Common myeloid progenitor, CD34-positive (primary cell): ENCODE data around the gene TTC21A.

Experiments used
- CTCF ChIA-PET: fragments of 350-600 bp; sonication (Branson Sonifier 250); formaldehyde crosslinking; loops from one replicate; lab custom pipeline; 2021; ENCODE audit warnings: antibody characterized with exemption; lab: Charles Lee
- POLR2A ChIA-PET: fragments of 350-600 bp; sonication (Branson Sonifier 250); formaldehyde crosslinking; loops from one replicate; lab custom pipeline; 2021; ENCODE audit warnings: antibody characterized with exemption; lab: Charles Lee
- DNase-seq, 3 donors: peaks; one replicate each; pipeline versions ENCODE4 v3.0.0 to v3.0.0-alpha.2; 2013
- H3K27ac ChIP-seq, 2 experiments: 1 replicate in 1 of 2; 2 replicates in 1 of 2; pipeline ENCODE4 v1.7.0; 2013; ENCODE audit warnings: inconsistent platforms in 2 of 2, low read length in 2 of 2, mild to moderate bottlenecking in 2 of 2, low read depth in 1 of 2, moderate library complexity in 1 of 2; ENCODE audit not compliant: severe bottlenecking in 2 of 2, insufficient read depth in 1 of 2, poor library complexity in 1 of 2
- H3K27me3 ChIP-seq, 5 experiments: replicated peaks in 2 of 5; 1 replicate in 3 of 5; 2 replicates in 2 of 5; pipeline versions ENCODE4 v1.6.1 to v1.7.0; 2013; ENCODE audit warnings: low read length in 4 of 5, mild to moderate bottlenecking in 2 of 5, moderate library complexity in 2 of 5, inconsistent platforms in 1 of 5; ENCODE audit not compliant: insufficient read depth in 5 of 5, control insufficient read depth in 4 of 5
- H3K36me3 ChIP-seq, 4 experiments: 1 replicate in 2 of 4; 2 replicates in 2 of 4; pipeline versions ENCODE4 v1.6.1 to v1.7.0; 2013; ENCODE audit warnings: low read length in 3 of 4, control low read depth in 1 of 4, mild to moderate bottlenecking in 1 of 4; ENCODE audit not compliant: control insufficient read depth in 4 of 4, insufficient read depth in 4 of 4
- H3K4me1 ChIP-seq, 4 experiments: 1 replicate in 3 of 4; 2 replicates in 1 of 4; pipeline versions ENCODE4 v1.6.1 to v1.7.1; 2013; ENCODE audit warnings: low read length in 3 of 4, mild to moderate bottlenecking in 3 of 4, control low read depth in 1 of 4, inconsistent platforms in 1 of 4, moderate library complexity in 1 of 4; ENCODE audit not compliant: control insufficient read depth in 4 of 4, insufficient read depth in 4 of 4; ENCODE audit errors: control extremely low read depth in 1 of 4
- H3K4me3 ChIP-seq, 7 experiments: 1 replicate in 4 of 7; 2 replicates in 3 of 7; pipeline versions ENCODE4 v1.5.1 to v1.7.0; 2013; ENCODE audit warnings: mild to moderate bottlenecking in 7 of 7, low read length in 6 of 7, moderate library complexity in 6 of 7, inconsistent platforms in 2 of 7, low read depth in 2 of 7, control low read depth in 1 of 7; ENCODE audit not compliant: insufficient read depth in 4 of 7, control insufficient read depth in 1 of 7; ENCODE audit errors: extremely low read depth in 1 of 7
- H3K9me3 ChIP-seq, 5 experiments: 1 replicate in 4 of 5; 2 replicates in 1 of 5; pipeline versions ENCODE4 v1.6.1 to v1.7.1; 2013; ENCODE audit warnings: low read length in 4 of 5, mild to moderate bottlenecking in 2 of 5, inconsistent platforms in 1 of 5, low read depth in 1 of 5, moderate library complexity in 1 of 5; ENCODE audit not compliant: control insufficient read depth in 4 of 5, insufficient read depth in 2 of 5; ENCODE audit errors: control extremely low read depth in 1 of 5
- WGBS: methylation state at CpG from one replicate; pipeline ENCODE4 v1.1.5; 2013; ENCODE audit not compliant: insufficient coverage; 5-methylcytosine and 5-hydroxymethylcytosine counted together

The TTC21A gene

DNA sequence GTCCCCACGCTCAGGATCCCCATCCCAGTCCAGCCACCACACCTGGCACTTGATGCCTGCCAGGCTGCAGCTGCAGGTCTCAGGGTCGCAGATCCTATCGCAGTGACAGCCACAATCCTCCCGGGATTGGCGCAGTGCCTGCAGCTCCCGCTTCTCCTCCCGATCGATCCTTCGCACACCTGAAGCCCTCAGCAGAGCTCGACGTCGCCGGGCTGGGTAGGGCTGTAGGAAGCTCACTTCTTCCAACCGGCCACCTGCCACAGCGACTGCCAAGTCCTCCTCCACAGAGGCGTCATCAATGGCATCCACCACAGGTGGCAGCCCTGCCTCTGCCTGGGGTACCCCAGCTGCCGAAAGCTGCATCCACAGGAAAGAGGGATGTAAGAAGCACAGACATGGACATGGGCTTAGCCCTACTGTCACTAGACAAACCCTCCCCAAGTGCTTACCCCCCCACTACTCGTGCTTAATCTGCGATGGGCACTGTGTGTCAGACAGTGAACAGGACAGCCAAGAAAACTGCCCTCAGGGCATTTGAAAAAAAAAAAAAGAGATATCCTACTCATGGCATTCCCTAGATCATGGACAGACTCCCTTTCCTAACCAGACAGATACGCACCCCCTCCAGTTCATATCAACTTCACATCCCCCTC is 36.7 kb downstream of the TTC21A start:
- 98% methylated on average over 16 of the region's 20 CpGs for WGBS
- Histone ChIP-seq H3K27ac (no peak overlapping the region), H3K27me3 (no peaks in the 10 kb centered on the region), H3K4me1 (peaks cover 7 to 69% (median 63%) of the 10 kb centered on the region in 4 experiments), H3K36me3 (peaks cover 9 to 55% (median 49%) of the 10 kb centered on the region in 4 experiments), H3K4me3 (no peak overlapping the region), H3K9me3 (no peaks in the 10 kb centered on the region)
- ChIA-PET POLR2A (interaction anchor here (1.3 kb wide), 1 partner anchor 10 kb away, joined by 3 read pairs; no protein-coding TSS in a partner anchor), CTCF (interaction anchor here (1.2 to 5.2 kb wide), 6 partner anchors 11 to 38 kb away, joined by 3 to 54 read pairs (median 6); no protein-coding TSS in a partner anchor)
- no peak for DNase-seq

DNA sequence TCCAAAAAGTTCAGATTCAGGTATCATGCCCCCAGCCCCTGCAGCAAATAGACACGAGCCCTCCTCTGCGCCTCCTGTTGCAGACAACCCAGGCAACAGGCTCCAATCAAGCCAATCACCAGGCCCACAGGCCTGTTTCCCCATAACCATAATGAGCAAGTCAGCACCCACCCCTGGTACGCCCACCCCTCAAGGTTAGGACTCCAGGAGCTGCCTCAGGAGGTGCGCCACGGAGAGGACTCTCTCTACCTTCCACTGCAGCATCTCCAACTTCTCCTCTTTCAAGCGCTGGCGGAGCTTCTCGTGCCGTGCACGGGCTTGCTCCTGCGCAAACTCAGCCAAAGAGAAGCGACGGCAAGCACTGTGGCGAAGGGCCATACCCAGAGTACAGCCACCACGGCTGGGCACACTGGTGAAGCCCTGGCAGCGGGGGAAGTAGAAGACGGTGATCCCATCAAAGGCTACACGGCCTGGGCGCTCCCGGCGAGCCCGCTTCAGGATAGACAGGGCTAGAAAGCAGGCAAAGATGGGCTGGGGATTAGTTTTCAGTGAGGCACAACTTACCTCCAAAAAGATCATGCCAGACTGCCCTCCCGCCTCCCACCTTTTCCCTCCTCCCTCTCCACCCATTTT is 37.4 kb downstream of the TTC21A start:
- Histone ChIP-seq H3K36me3 (peaks cover 9 to 55% (median 47%) of the 10 kb centered on the region in 4 experiments), H3K4me1 (peaks cover 11 to 76% (median 69%) of the 10 kb centered on the region in 4 experiments), H3K27ac (no peak overlapping the region), H3K27me3 (no peaks in the 10 kb centered on the region), H3K9me3 (no peaks in the 10 kb centered on the region), H3K4me3 (no peak overlapping the region)
- ChIA-PET POLR2A (no interaction called here), CTCF (interaction anchor here (1.2 to 5.2 kb wide), 7 partner anchors 9 to 39 kb away, joined by 3 to 54 read pairs (median 6); no protein-coding TSS in a partner anchor)
- 98% methylated on average over 14 of the region's 23 CpGs for WGBS
- no peak for DNase-seq

DNA sequence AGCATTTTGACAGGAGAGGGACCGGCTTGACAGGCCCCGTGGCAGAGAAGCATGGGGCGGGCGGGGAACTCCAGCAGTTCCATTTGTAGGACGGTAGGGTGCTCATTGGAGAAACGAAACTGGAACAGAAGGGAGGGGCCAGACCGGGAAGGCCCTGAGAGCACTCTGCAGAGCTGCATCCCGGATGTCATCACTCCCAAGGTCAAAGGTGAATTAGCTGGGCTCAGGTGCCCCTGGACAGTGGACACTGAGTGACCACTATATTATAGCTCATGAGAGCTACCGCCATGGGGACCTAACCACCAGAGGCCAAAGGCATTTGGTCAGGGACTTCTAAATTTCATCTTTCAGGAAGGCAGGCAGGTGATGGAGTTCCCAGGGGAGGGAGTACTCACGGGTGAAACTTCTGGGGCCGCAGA is 38.6 kb downstream of the TTC21A start:
- POLR2A ChIA-PET: interaction anchor here (1.0 to 1.8 kb wide), 2 partner anchors 32 to 40 kb away, joined by 3 to 6 read pairs; no protein-coding TSS in a partner anchor
- Histone ChIP-seq H3K27me3 (no peaks in the 10 kb centered on the region), H3K4me1 (peaks cover 20 to 80% (median 73%) of the 10 kb centered on the region in 4 experiments), H3K9me3 (no peaks in the 10 kb centered on the region), H3K27ac (peak overlapping the region; percentile 95 to 96), H3K4me3 (peak overlapping the region in 4 of 7 experiments; percentile 2 to 72 (median 54)), H3K36me3 (peaks cover 9 to 51% (median 46%) of the 10 kb centered on the region in 4 experiments)
- DNase-seq: no peak
- 70% methylated on average over 9 of the region's 11 CpGs for WGBS
- CTCF ChIA-PET: interaction anchor here (0.6 to 3.5 kb wide), 13 partner anchors 10 to 491 kb away, joined by 3 to 29 read pairs (median 4); no protein-coding TSS in a partner anchor

DNA sequence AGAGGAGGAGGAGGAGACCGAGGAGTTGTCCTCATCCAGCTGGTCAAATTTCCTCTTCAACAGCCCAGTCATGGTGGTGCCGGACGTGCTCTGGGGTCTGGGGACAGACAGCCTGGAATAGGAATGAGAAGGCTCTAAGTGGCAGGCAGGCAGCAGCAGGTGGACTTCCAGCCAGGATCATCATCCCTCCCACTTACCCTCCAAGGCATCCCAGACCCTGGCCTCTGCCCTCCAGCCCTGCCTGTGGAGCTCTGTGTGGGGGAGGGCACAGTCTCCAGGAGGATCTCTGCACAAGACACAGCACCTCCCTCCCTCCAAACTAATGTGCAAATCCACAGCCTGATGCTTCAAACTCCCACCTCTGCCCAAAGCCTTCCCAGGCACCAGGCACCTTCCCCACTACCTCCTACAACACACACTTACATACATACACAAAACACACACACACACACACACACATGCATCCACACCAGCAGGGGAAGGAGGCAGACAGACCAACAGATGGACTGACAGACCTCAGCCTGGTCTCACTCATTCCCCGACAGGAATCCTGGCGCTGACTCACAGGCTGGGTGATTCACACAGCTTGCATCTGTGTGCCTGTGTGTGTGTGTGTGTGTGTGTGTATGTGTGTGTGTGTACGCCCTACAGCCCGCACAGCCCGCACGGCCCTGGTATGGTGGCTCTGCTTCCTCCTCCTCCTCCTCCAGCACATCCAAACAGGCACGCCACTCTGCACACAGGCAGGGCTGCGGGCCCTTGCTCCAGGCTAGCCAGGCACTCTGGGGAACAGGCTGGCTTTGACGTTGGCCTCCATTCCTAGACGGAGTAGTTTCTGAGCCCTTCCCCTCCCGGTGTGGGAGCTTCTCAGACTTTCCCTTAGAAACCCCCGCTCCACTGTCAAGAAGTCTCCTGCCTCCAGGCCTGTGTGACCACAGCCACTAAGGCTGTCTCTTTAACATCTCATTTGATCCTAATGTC is 39.4 kb downstream of the TTC21A start:
- Histone ChIP-seq H3K36me3 (peaks cover 9 to 46% (median 42%) of the 10 kb centered on the region in 4 experiments), H3K4me1 (peaks cover 25 to 80% (median 73%) of the 10 kb centered on the region in 4 experiments), H3K9me3 (no peaks in the 10 kb centered on the region), H3K27ac (peak overlapping the region; percentile 95 to 96), H3K27me3 (no peaks in the 10 kb centered on the region), H3K4me3 (peak overlapping the region in 6 of 7 experiments; percentile 45 to 72 (median 53))
- POLR2A ChIA-PET: interaction anchor here (0.6 to 2.0 kb wide), 6 partner anchors 8 to 67 kb away, joined by 3 to 14 read pairs (median 4); no protein-coding TSS in a partner anchor
- CTCF ChIA-PET: interaction anchor here (0.7 to 3.5 kb wide), 14 partner anchors 9 to 113 kb away, joined by 3 to 29 read pairs (median 4); no protein-coding TSS in a partner anchor
- 4% methylated on average over 6 of the region's 15 CpGs for WGBS
- DNase-seq: peak; percentile 83 to 97 (median 94)

DNA sequence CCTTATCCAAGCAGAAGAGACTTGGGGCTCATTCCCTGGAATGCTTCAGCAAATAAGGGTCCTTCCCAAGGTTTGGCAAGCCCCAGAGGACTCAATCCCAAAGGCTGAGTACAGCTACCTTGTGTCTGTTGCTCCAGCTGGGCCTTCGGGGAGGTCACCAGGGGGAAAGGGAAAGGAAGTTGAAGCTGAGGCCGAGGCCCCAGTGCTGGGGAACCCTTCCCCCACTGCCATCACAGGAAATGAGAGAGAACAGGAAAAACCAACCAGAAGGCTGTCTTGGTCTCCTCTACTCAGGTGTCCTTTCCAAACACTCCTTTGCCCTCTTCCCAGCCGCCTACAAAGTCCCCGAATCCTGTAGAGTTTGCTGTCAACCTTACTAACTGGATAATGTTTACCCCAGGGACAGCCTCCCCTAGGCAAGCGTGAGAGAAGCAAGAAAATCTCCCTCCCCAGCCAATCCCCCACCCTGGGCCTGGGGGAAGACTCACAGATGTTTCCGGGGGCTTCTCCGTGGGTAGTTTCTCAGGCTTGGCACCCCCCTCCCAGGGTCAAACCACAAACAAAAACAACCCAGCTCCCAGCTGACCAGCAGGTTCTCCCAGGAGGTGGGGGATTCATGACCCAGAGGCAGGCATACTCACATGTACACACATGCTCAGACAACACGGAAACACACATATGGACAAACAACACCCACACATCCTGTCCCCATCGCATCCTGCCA is 40.4 kb downstream of the TTC21A start:
- CTCF ChIA-PET: interaction anchor here (0.7 to 3.5 kb wide), 7 partner anchors 8 to 32 kb away, joined by 3 to 29 read pairs (median 4); no protein-coding TSS in a partner anchor
- H3K27me3 ChIP-seq: no peaks in the 10 kb centered on the region
- peaks cover 9 to 36% (median 35%) of the 10 kb centered on the region in 4 experiments for H3K36me3 ChIP-seq
- POLR2A ChIA-PET: interaction anchor here (0.7 to 2.1 kb wide), 5 partner anchors 21 to 43 kb away, joined by 3 to 14 read pairs (median 5); no protein-coding TSS in a partner anchor
- peak overlapping the region; percentile 95 to 96 for H3K27ac ChIP-seq
- H3K4me3 ChIP-seq: peak overlapping the region in 6 of 7 experiments; percentile 45 to 72 (median 53)
- peak; percentile 65 to 96 (median 95) for DNase-seq
- H3K9me3 ChIP-seq: no peaks in the 10 kb centered on the region
- peaks cover 25 to 79% (median 73%) of the 10 kb centered on the region in 4 experiments for H3K4me1 ChIP-seq
- 3% methylated on average over 7 of the region's 9 CpGs for WGBS
